ENCODE results near the gene PRDM16. TPM values are rescaled to one million over a fixed set of nuclear protein-coding genes. Genes with fewer than 3 reads are reported as not detected.
"Not testable (repeated sequence)": the region's sequence is repeated elsewhere in the genome, so short reads cannot be mapped to it uniquely, and the experiment has no call there.

Gene PRDM16
- total RNA-seq, 4 donors from 2014 or later = 0.26 to 7.7 (median 0.35) TPM; not detected in 1

DNA sequence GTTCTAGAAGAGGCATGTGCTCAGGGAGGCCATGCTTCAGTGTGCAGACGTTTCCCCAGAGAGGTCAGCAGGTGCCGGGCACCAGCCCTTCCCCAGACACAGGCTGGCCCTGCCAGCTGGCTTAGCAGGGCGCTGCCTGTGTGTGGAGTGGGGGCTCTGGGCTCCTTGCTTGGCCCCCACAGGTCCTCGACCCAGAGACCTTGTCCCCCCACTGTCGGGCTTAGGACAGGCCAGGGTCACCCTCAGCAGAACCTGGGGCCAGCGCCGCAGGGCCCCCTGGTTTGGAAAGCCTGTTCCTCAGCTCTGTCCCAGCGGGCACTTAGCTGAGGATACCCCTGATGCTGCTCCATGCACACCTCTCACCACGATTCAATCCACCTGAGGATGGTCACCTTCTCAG, 213.2 kb downstream of the PRDM16 start:
- intact Hi-C loops (cut with DNase I; ENCODE audit: low total_unique reads) = no loop called here
- H3K27me3 ChIP-seq = peaks cover 0 to 3% of the 10 kb centered on the region in 2 donors
- H3K27ac ChIP-seq = no peak overlapping the region

GRCh38 chr1:3282656-3283430, 213.8 kb downstream of the PRDM16 start:
- TF ChIP-seq, protein P1, sequence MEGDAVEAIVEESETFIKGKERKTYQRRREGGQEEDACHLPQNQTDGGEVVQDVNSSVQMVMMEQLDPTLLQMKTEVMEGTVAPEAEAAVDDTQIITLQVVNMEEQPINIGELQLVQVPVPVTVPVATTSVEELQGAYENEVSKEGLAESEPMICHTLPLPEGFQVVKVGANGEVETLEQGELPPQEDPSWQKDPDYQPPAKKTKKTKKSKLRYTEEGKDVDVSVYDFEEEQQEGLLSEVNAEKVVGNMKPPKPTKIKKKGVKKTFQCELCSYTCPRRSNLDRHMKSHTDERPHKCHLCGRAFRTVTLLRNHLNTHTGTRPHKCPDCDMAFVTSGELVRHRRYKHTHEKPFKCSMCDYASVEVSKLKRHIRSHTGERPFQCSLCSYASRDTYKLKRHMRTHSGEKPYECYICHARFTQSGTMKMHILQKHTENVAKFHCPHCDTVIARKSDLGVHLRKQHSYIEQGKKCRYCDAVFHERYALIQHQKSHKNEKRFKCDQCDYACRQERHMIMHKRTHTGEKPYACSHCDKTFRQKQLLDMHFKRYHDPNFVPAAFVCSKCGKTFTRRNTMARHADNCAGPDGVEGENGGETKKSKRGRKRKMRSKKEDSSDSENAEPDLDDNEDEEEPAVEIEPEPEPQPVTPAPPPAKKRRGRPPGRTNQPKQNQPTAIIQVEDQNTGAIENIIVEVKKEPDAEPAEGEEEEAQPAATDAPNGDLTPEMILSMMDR (IDR thresholded peaks at IDR 0.05) = no peak
- no peak for TF ChIP-seq POLR2A (IDR thresholded peaks at IDR 0.05)
- H3K27ac ChIP-seq = no peak overlapping the region
- H3K4me1 ChIP-seq = no peaks in the 10 kb centered on the region
- DNase-seq = no peak
- intact Hi-C loops (cut with DNase I; ENCODE audit: low total_unique reads) = no loop called here
- no peaks in the 10 kb centered on the region for H3K36me3 ChIP-seq
- no peak overlapping the region for H3K4me3 ChIP-seq
- no peaks in the 10 kb centered on the region for H3K9me3 ChIP-seq
- peaks cover 0 to 3% of the 10 kb centered on the region in 2 donors for H3K27me3 ChIP-seq

More for the DNA sequence above, 213.2 kb downstream of the PRDM16 start:
- H3K9me3 ChIP-seq = no peaks in the 10 kb centered on the region
- H3K4me3 ChIP-seq = no peak overlapping the region
- no peaks in the 10 kb centered on the region for H3K4me1 ChIP-seq
- no peaks in the 10 kb centered on the region for H3K36me3 ChIP-seq
- TF ChIP-seq POLR2A (IDR thresholded peaks at IDR 0.05) = no peak
- TF ChIP-seq, protein P1 (IDR thresholded peaks at IDR 0.05) = no peak
- DNase-seq = no peak

- no peaks in the 10 kb centered on the region for H3K4me1 ChIP-seq
- H3K4me3 ChIP-seq = no peak overlapping the region
- H3K36me3 ChIP-seq = no peaks in the 10 kb centered on the region
- H3K27ac ChIP-seq = no peak overlapping the region
- H3K9me3 ChIP-seq = no peaks in the 10 kb centered on the region
- peak in 1 of 2 donors; percentile 37 for DNase-seq
- TF ChIP-seq POLR2A (IDR thresholded peaks at IDR 0.05) = no peak
- TF ChIP-seq, protein P1 (IDR thresholded peaks at IDR 0.05) = peak; percentile 44 to 67 (median 62)
- intact Hi-C loops (cut with DNase I; ENCODE audit: low total_unique reads) = no loop called here
- H3K27me3 ChIP-seq = peaks cover 0 to 3% of the 10 kb centered on the region in 2 donors
Observed at GRCh38 chr1:3283849-3284248, 214.8 kb downstream of the PRDM16 start.

- Histone ChIP-seq H3K9me3 (no peaks in the 10 kb centered on the region), H3K27me3 (peaks cover 0 to 3% of the 10 kb centered on the region in 2 donors), H3K27ac (no peak overlapping the region), H3K4me1 (no peaks in the 10 kb centered on the region), H3K4me3 (no peak overlapping the region), H3K36me3 (no peaks in the 10 kb centered on the region)
- no peak for DNase-seq
- intact Hi-C loops (cut with DNase I; ENCODE audit: low total_unique reads) = no loop called here
- TF ChIP-seq, protein P1 (IDR thresholded peaks at IDR 0.05) = no peak
- TF ChIP-seq POLR2A (IDR thresholded peaks at IDR 0.05) = no peak
Observed at GRCh38 chr1:3284691-3285090, 215.7 kb downstream of the PRDM16 start.

DNA sequence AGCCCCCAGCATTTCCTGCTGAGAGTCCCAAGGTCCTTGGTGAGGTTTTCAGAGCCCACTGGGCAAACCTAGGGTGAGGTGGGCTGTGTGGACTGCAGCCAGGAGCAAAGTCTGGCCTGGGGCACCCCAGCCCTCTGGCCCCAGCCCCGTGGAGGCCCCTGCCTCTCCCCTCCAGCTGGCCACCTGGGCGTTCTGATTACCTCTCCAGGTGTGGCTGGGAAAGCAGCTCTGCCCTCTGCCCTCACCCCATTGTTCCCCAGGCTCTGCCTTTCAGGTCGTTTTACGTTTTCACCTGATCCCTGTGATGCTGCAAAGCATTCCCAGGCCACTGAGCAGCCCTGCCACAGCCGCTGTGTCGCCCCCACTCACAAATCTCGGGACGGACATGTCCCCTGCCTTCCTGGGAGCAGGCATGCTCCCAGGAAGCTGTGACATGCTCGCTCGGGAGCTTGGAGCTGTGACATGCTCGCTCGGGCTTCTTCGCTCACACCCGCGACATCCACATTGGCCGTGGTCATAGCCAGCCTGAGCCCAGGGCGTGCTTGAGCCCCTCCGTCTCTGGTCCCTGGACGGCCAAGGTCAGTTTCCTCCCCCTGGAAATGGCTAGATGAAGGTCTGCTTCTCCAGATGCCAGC, 216.2 kb downstream of the PRDM16 start:
- intact Hi-C loops (cut with DNase I; ENCODE audit: low total_unique reads) = no loop called here
- no peaks in the 10 kb centered on the region for H3K4me1 ChIP-seq
- H3K36me3 ChIP-seq = no peaks in the 10 kb centered on the region
- H3K27ac ChIP-seq = no peak overlapping the region
- TF ChIP-seq, protein P1 (IDR thresholded peaks at IDR 0.05) = no peak
- no peak for TF ChIP-seq POLR2A (IDR thresholded peaks at IDR 0.05)
- H3K27me3 ChIP-seq = peaks cover 0 to 3% of the 10 kb centered on the region in 2 donors
- no peak overlapping the region for H3K4me3 ChIP-seq
- DNase-seq = no peak
- H3K9me3 ChIP-seq = no peaks in the 10 kb centered on the region

- H3K27me3 ChIP-seq; H3K4me1 ChIP-seq; intact Hi-C loops (cut with DNase I; ENCODE audit: low total_unique reads); DNase-seq; H3K36me3 ChIP-seq; H3K27ac ChIP-seq; H3K9me3 ChIP-seq; H3K4me3 ChIP-seq: not testable (repeated sequence)
Observed at GRCh38 chr1:3287095-3287494, 218.1 kb downstream of the PRDM16 start.

Data from uterus (tissue), 4 donors.